Coronary artery (tissue), 2 donors: Measurements from ENCODE around the gene PBLD.
"Not testable (repeated sequence)": the region's sequence is repeated elsewhere in the genome, so short reads cannot be mapped to it uniquely, and the experiment has no call there.

ENCODE experiments used
- DNase-seq: peaks from one replicate; pipeline ENCODE4 v3.0.0-alpha.2; 2017; ENCODE audit warnings: low spot score
- H3K27ac ChIP-seq, 2 donors: fragments of 200-600 bp; sonication (generic); one replicate each; pipeline ENCODE4 v1.5.1; 2016 to 2019
- H3K4me3 ChIP-seq: fragments of 200-600 bp; sonication (generic); 2 replicates; pipeline ENCODE4 v1.5.1; 2016; ENCODE audit warnings: mild to moderate bottlenecking, moderate library complexity
- TF ChIP-seq, protein P1 (sequence below): fragments of 200-600 bp; sonication (generic); IDR thresholded peaks from one replicate; pipeline ENCODE4 v1.5.1; 2019; ENCODE audit warnings: antibody characterized with exemption

The PBLD gene

DNA sequence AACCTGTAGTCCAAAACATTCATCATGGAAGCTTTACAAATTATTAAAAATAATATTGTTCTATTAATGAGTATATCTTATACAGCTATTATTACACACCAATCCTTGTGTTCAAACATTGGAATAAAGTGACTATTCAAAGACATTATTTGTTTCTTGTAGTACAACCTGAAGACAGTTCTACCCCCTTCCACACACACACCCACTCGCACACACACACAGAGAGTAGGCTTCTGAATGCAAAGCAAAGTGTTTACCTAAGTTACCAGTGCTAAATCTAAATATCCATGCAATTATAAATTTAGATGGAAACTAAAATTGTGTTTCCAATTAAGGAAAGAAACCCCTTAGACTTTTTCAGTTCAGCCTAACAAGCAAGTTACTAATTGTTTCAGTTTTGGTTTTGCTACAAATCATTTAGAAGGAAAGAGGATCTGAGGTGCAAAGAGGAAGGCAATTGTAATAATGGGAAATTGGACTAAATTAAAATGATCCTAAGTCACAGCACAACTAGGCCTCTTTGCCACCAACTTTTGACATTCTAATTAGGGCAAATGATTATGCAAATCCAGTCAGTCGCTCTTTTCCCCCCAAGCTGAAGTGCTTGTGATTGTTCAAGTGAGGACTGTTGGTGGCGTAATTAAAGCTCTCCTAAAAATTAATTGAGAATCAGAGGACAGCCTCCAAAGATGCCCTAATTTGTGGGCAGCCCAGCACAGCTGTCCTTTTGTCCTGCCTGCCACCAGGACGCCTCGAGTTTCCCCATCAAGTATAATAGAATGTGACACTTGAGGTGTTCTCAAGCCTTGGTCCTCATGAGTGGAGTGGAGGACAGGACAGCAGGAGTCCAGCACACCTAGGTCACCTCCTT is 80.9 kb downstream of the PBLD start:
- DNase-seq, result no peak
- no peak overlapping the region for H3K4me3 ChIP-seq
- no peak overlapping the region for H3K27ac ChIP-seq
- TF ChIP-seq, protein P1, sequence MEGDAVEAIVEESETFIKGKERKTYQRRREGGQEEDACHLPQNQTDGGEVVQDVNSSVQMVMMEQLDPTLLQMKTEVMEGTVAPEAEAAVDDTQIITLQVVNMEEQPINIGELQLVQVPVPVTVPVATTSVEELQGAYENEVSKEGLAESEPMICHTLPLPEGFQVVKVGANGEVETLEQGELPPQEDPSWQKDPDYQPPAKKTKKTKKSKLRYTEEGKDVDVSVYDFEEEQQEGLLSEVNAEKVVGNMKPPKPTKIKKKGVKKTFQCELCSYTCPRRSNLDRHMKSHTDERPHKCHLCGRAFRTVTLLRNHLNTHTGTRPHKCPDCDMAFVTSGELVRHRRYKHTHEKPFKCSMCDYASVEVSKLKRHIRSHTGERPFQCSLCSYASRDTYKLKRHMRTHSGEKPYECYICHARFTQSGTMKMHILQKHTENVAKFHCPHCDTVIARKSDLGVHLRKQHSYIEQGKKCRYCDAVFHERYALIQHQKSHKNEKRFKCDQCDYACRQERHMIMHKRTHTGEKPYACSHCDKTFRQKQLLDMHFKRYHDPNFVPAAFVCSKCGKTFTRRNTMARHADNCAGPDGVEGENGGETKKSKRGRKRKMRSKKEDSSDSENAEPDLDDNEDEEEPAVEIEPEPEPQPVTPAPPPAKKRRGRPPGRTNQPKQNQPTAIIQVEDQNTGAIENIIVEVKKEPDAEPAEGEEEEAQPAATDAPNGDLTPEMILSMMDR, result no peak

- TF ChIP-seq, protein P1, result no peak
- H3K27ac ChIP-seq, result no peak overlapping the region
- DNase-seq, result no peak
- H3K4me3 ChIP-seq, result no peak overlapping the region
Measured at GRCh38 chr10:68251151-68251550, 81.6 kb downstream of the PBLD start.

- Histone ChIP-seq H3K4me3 (no peak overlapping the region), H3K27ac (no peak overlapping the region)
- no peak for DNase-seq
- TF ChIP-seq, protein P1, result no peak
Measured at GRCh38 chr10:68249297-68249696, 83.4 kb downstream of the PBLD start.

DNA sequence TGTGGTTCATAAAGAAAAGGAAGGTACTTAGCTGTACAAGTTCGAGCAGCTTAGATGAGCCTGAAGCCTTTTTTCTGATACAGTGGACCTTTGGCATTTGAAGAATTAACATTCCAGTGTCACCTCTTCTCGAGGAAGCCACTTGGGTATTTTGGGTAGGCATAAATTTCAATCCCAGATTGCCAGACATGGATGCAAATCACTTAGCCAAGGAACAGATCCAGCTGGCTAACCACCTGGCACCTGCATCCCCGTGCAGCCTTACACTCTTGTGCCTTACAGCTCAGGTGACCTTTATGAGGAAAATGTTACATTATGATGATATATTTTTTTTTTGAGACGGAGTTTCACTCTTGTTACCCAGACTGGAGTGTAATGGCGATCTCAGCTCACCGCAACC is 84.8 kb downstream of the PBLD start:
- TF ChIP-seq, protein P1, result no peak
- no peak for DNase-seq
- Histone ChIP-seq H3K27ac (no peak overlapping the region), H3K4me3 (no peak overlapping the region)

- not testable (repeated sequence) for H3K27ac ChIP-seq, H3K4me3 ChIP-seq, DNase-seq
Measured at GRCh38 chr10:68246397-68246796, 86.3 kb downstream of the PBLD start.

DNA sequence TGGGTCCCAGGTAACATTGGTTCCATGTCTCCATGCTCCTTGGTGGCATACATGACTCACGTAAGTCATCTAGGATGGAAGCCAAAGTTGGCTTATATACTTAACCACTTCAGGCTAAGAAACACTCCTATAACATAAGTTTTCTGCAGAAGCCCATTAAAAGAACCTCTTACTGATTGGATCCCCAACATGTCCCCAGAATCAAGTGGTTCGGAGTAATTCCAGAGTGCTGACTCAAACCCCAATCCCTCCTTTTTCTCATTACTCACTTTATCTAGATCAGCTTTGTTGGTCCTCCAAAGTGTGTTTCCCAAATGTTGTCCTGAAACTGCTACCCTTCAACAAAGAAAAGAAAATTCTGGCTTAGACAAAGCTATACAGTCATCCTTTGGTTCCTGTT is 90.7 kb downstream of the PBLD start:
- H3K27ac ChIP-seq, result no peak overlapping the region
- no peak overlapping the region for H3K4me3 ChIP-seq
- DNase-seq, result no peak
- TF ChIP-seq, protein P1, result no peak

DNA sequence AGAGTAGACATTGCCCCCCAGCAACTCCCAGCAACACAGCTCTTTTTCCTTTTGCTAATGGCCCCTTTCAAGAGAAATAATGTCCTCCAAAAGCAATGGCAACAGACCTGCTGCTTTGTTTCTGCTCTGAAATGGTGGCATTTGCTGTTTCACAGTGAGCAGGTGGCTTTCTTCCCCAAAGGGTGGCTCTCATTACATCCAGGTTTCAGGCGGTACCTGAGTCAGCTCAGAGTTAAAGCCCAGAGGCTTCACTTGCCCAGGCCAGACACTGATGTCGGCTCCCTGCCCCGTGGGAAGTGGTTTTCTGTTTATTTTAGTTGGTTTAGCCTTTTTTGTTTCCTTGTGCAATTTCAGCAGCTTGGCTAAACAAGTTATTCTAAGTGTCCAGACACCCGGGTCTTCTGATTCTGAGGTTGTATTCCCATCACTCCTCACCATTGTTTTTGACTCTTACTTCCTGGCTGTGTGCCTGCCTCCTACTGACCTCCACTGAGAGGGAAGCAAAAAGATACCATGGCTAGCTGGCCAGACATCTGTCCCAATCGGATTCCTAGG is 93.1 kb downstream of the PBLD start:
- no peak overlapping the region for H3K27ac ChIP-seq
- H3K4me3 ChIP-seq, result no peak overlapping the region
- TF ChIP-seq, protein P1, result no peak
- DNase-seq, result no peak
